ENCODE data around the gene DHRS12. TPM values are rescaled to one million over a fixed set of nuclear protein-coding genes. Genes with fewer than 3 reads are reported as not detected.

Gene DHRS12
- total RNA-seq, 2 experiments from 2014 or later = 10.0 to 14.8 TPM

- no peaks in the 10 kb centered on the region for H3K4me1 ChIP-seq (ENCODE audit: insufficient read depth, low read length)
- H3K4me3 ChIP-seq (ENCODE audit: low read length) = no peak overlapping the region
- intact Hi-C loops (cut with DNase I, micrococcal nuclease) = no loop called here
- peaks cover 33% of the 10 kb centered on the region for H3K36me3 Mint-ChIP-seq (ENCODE audit: low read depth)
- ChIA-PET POLR2A (no interaction called here), CTCF (no interaction called here)
- peaks cover 26% of the 10 kb centered on the region for H3K36me3 ChIP-seq (ENCODE audit: insufficient read depth, low read length)
- H3K27me3 ChIP-seq (ENCODE audit: control insufficient read depth in 1 of 2, insufficient read depth in 2 of 2, low read length in 2 of 2) = no peaks in the 10 kb centered on the region
- H3K9me3 ChIP-seq (ENCODE audit: control insufficient read depth in 1 of 2, insufficient read depth in 1 of 2, low read length in 2 of 2) = no peaks in the 10 kb centered on the region
- no peak overlapping the region for H3K27ac Mint-ChIP-seq
- no peaks in the 10 kb centered on the region for H3K27me3 Mint-ChIP-seq
- no peak overlapping the region for H3K27ac ChIP-seq (ENCODE audit: low read depth in 1 of 2, low read length in 2 of 2)
- no peak overlapping the region for H3K4me3 Mint-ChIP-seq
- ATAC-seq (ENCODE audit: poor library complexity) (no peak), DNase-seq (no peak)
- no peaks in the 10 kb centered on the region for H3K9me3 Mint-ChIP-seq
- no peak for TF ChIP-seq CTCF (IDR thresholded peaks at IDR 0.05)
- H3K4me1 Mint-ChIP-seq (ENCODE audit: low read depth) = no peaks in the 10 kb centered on the region
Measured at GRCh38 chr13:51773515-51773914, 30.4 kb downstream of the DHRS12 start.

- Mint-ChIP-seq H3K27ac (no peak overlapping the region), H3K9me3 (no peaks in the 10 kb centered on the region), H3K4me1 (ENCODE audit: low read depth) (no peaks in the 10 kb centered on the region), H3K27me3 (no peaks in the 10 kb centered on the region), H3K36me3 (ENCODE audit: low read depth) (peaks cover 38% of the 10 kb centered on the region), H3K4me3 (no peak overlapping the region)
- no peaks in the 10 kb centered on the region for H3K27me3 ChIP-seq (ENCODE audit: control insufficient read depth in 1 of 2, insufficient read depth in 2 of 2, low read length in 2 of 2)
- intact Hi-C loops (cut with DNase I, micrococcal nuclease) = no loop called here
- ChIA-PET CTCF (no interaction called here), POLR2A (no interaction called here)
- no peak for TF ChIP-seq CTCF (IDR thresholded peaks at IDR 0.05)
- H3K36me3 ChIP-seq (ENCODE audit: insufficient read depth, low read length) = peaks cover 28% of the 10 kb centered on the region
- H3K4me1 ChIP-seq (ENCODE audit: insufficient read depth, low read length) = no peaks in the 10 kb centered on the region
- no peak overlapping the region for H3K4me3 ChIP-seq (ENCODE audit: low read length)
- no peaks in the 10 kb centered on the region for H3K9me3 ChIP-seq (ENCODE audit: control insufficient read depth in 1 of 2, insufficient read depth in 1 of 2, low read length in 2 of 2)
- ATAC-seq (ENCODE audit: poor library complexity) = no peak
- no peak overlapping the region for H3K27ac ChIP-seq (ENCODE audit: low read depth in 1 of 2, low read length in 2 of 2)
- no peak for DNase-seq
Measured at GRCh38 chr13:51772781-51773180, 31.2 kb downstream of the DHRS12 start.

- intact Hi-C loops (cut with DNase I, micrococcal nuclease) = no loop called here
- CTCF ChIA-PET = no interaction called here
- no peak overlapping the region for H3K4me3 Mint-ChIP-seq
Measured at GRCh38 chr13:51772105-51772455, 31.9 kb downstream of the DHRS12 start.

More at GRCh38 chr13:51772105-51772455, 31.9 kb downstream of the DHRS12 start:
- Mint-ChIP-seq H3K27ac (no peak overlapping the region), H3K9me3 (no peaks in the 10 kb centered on the region), H3K36me3 (ENCODE audit: low read depth) (peaks cover 44% of the 10 kb centered on the region), H3K27me3 (no peaks in the 10 kb centered on the region), H3K4me1 (ENCODE audit: low read depth) (no peaks in the 10 kb centered on the region)
- H3K4me1 ChIP-seq (ENCODE audit: insufficient read depth, low read length) = no peaks in the 10 kb centered on the region
- DNase-seq (no peak), ATAC-seq (ENCODE audit: poor library complexity) (no peak)
- peaks cover 30% of the 10 kb centered on the region for H3K36me3 ChIP-seq (ENCODE audit: insufficient read depth, low read length)
- no peaks in the 10 kb centered on the region for H3K27me3 ChIP-seq (ENCODE audit: control insufficient read depth in 1 of 2, insufficient read depth in 2 of 2, low read length in 2 of 2)
- POLR2A ChIA-PET = interaction anchor here (1.0 kb wide), 1 partner anchor 60 kb away, joined by 3 read pairs; no protein-coding TSS in a partner anchor
- H3K9me3 ChIP-seq (ENCODE audit: control insufficient read depth in 1 of 2, insufficient read depth in 1 of 2, low read length in 2 of 2) = no peaks in the 10 kb centered on the region
- H3K27ac ChIP-seq (ENCODE audit: low read depth in 1 of 2, low read length in 2 of 2) = no peak overlapping the region
- TF ChIP-seq CTCF (IDR thresholded peaks at IDR 0.05) = no peak
- H3K4me3 ChIP-seq (ENCODE audit: low read length) = no peak overlapping the region
